Erythroblast (primary cell): ENCODE data around the gene GPR158.

Experiments used
- GATA1 ChIP-seq: IDR thresholded peaks from 2 replicates; pipeline ENCODE4 v1.6.1; 2011; ENCODE audit warnings: low read depth, mild to moderate bottlenecking, control low read depth, low read length, moderate library complexity
- POLR2A ChIP-seq: IDR thresholded peaks from 2 replicates; pipeline ENCODE4 v1.6.1; 2011; ENCODE audit warnings: mild to moderate bottlenecking, low read length

DNA sequence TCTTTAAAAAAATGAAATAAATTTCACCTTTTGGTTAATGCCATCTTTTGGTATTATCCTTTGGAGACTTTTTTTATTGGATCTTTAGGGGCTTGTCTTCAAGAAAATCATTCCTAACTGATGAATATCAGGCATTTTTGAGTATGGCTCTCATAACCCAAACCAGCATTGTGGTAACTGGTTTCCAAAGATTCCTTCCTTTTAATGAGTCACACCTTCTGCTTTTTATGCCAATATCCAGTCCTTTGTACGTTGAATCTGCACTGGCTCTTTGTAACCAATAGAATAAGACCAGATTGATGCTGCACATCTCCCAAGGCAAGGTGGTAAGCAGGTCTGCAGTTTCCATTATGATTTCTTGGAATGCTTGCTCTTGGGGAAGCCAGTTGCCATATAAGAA lies 89.1 kb downstream of the GPR158 start:
- TF ChIP-seq POLR2A = no peak
- no peak for TF ChIP-seq GATA1
